Measurements from ENCODE around the gene RABIF.

RABIF gene

DNA sequence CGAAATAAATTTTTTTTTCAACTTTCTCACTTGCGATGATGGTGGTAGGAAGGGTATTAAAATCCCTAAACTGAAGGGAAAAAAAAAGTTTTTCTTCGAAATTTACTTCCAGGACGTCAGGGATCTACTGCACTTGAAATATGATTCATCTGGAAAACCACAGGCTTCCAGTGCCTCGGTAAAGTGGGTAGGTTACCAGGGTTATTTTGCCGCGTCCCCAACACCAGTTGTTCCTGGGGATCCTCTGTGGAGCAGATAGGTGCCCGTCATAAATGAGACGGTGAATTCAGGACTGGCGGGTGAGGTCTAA, 773 bp downstream of the RABIF start:
- intact Hi-C loops (cut with DNase I; ENCODE audit: low total_unique reads), result no loop called here

DNA sequence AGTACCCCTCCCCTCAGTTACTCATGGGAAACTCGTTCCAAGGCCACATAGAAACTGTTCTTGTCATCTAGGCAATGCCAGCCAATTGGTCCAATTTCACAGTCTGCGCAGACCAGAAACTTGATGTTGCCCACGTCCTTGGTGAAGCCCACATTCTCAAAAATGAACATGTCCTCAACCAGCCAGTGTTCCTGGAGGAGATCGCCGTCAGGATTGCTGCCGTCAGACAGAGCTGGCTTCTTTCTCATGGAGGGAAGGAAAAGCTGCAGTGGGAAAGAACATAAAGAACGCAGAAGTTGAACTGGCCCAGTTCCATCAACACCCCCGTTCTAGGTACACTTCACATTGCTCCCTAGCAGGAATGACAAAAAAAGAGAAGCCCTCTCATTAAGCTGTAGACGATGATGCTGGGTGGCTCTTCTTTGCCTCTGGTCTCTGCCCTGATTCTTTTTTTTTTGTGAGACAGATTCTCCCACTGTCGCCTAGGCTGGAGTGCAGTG, 7.9 kb downstream of the RABIF start:
- Histone ChIP-seq H3K9me3 (no peaks in the 10 kb centered on the region), H3K4me3 (no peak overlapping the region), H3K27ac (no peak overlapping the region), H3K27me3 (no peaks in the 10 kb centered on the region), H3K36me3 (peaks cover 13 to 37% (median 32%) of the 10 kb centered on the region in 3 donors), H3K4me1 (no peaks in the 10 kb centered on the region)
- intact Hi-C loops (cut with DNase I; ENCODE audit: low total_unique reads), result no loop called here
- TF ChIP-seq, protein P1, sequence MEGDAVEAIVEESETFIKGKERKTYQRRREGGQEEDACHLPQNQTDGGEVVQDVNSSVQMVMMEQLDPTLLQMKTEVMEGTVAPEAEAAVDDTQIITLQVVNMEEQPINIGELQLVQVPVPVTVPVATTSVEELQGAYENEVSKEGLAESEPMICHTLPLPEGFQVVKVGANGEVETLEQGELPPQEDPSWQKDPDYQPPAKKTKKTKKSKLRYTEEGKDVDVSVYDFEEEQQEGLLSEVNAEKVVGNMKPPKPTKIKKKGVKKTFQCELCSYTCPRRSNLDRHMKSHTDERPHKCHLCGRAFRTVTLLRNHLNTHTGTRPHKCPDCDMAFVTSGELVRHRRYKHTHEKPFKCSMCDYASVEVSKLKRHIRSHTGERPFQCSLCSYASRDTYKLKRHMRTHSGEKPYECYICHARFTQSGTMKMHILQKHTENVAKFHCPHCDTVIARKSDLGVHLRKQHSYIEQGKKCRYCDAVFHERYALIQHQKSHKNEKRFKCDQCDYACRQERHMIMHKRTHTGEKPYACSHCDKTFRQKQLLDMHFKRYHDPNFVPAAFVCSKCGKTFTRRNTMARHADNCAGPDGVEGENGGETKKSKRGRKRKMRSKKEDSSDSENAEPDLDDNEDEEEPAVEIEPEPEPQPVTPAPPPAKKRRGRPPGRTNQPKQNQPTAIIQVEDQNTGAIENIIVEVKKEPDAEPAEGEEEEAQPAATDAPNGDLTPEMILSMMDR (IDR thresholded peaks at IDR 0.05), result no peak
- no peak for DNase-seq

More for the DNA sequence above, 773 bp downstream of the RABIF start:
- Histone ChIP-seq H3K9me3 (no peaks in the 10 kb centered on the region), H3K4me1 (peaks cover 0 to 15% (median 9%) of the 10 kb centered on the region in 4 donors), H3K36me3 (peaks cover 20 to 24% (median 22%) of the 10 kb centered on the region in 3 donors), H3K27ac (peak overlapping the region; percentile 87 to 91), H3K27me3 (no peaks in the 10 kb centered on the region), H3K4me3 (peak overlapping the region; percentile 66 to 85)
- TF ChIP-seq, protein P1 (IDR thresholded peaks at IDR 0.05), result no peak
- DNase-seq, result no peak

DNA sequence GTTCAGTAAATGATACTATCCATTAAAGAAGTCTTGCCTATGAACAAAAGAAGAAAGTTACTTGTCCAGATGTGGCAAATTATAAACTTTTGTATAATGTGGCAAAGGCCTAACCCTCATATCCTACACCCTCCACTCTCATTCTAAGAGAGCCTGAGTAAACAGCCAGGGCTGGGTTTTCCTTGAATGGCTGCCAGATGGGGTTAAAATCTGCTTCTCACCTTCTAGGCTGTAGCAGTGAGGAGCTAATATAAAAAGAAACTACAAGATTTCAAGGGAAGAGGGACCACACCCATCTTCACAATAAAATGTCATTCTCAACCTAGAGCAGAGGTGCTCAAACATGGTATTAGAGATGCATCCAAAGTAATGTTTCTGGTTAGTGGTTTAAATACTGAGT, 8.9 kb downstream of the RABIF start:
- intact Hi-C loops (cut with DNase I; ENCODE audit: low total_unique reads), result no loop called here
- TF ChIP-seq, protein P1 (IDR thresholded peaks at IDR 0.05), result no peak
- no peaks in the 10 kb centered on the region for H3K4me1 ChIP-seq
- no peak for DNase-seq
- no peaks in the 10 kb centered on the region for H3K9me3 ChIP-seq
- H3K27ac ChIP-seq, result no peak overlapping the region
- no peaks in the 10 kb centered on the region for H3K27me3 ChIP-seq
- peaks cover 13 to 37% (median 32%) of the 10 kb centered on the region in 3 donors for H3K36me3 ChIP-seq
- H3K4me3 ChIP-seq, result no peak overlapping the region

DNA sequence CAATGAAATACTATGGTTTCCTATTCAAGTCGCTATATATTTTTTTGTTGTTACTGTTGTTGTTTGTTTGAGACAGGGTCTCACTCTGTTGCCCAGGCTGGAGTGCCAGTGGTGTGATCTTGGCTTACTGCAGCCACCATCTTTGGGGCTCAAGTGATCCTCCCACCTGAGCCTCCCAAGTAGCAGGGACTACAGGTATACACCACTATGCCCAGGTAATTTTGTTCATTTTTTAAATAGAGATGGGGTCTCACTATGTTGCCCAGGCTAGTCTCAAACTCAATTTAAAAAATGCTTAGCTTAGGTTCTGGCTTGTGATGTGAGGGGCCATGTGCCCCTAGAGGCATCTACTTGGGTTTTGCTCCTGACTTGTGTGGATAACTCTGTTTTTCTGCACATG, 9.8 kb downstream of the RABIF start:
- no peaks in the 10 kb centered on the region for H3K9me3 ChIP-seq
- no peaks in the 10 kb centered on the region for H3K27me3 ChIP-seq
- peaks cover 13 to 37% (median 32%) of the 10 kb centered on the region in 3 donors for H3K36me3 ChIP-seq
- H3K4me3 ChIP-seq, result no peak overlapping the region
- no peaks in the 10 kb centered on the region for H3K4me1 ChIP-seq
- intact Hi-C loops (cut with DNase I; ENCODE audit: low total_unique reads), result no loop called here
- no peak for DNase-seq
- TF ChIP-seq, protein P1 (IDR thresholded peaks at IDR 0.05), result no peak
- H3K27ac ChIP-seq, result no peak overlapping the region

DNA sequence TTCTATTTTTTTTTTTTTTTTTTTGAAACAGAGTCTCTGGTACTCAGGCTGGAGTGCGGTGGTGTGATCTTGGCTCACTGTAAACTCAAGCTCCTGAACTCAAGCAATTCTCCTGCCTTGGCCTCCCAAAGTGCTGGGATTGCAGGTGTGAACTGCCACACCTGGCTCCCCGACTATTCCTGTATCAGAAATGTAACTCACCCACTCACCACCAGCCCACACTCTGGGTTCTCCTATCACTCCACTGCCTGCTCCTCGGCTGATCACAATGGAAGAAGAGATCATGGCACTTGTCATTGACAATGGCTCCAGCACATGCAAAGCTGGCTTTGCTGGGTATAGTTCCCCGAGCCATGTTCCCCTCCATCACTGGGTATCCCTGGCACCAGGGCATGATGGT, 15.9 kb downstream of the RABIF start:
- Histone ChIP-seq H3K27ac (no peak overlapping the region), H3K4me1 (no peaks in the 10 kb centered on the region), H3K36me3 (peaks cover 0 to under 1% (median under 1%) of the 10 kb centered on the region in 3 donors), H3K4me3 (no peak overlapping the region), H3K27me3 (no peaks in the 10 kb centered on the region), H3K9me3 (no peaks in the 10 kb centered on the region)
- intact Hi-C loops (cut with DNase I; ENCODE audit: low total_unique reads), result no loop called here
- no peak for DNase-seq
- TF ChIP-seq, protein P1 (IDR thresholded peaks at IDR 0.05), result no peak

DNA sequence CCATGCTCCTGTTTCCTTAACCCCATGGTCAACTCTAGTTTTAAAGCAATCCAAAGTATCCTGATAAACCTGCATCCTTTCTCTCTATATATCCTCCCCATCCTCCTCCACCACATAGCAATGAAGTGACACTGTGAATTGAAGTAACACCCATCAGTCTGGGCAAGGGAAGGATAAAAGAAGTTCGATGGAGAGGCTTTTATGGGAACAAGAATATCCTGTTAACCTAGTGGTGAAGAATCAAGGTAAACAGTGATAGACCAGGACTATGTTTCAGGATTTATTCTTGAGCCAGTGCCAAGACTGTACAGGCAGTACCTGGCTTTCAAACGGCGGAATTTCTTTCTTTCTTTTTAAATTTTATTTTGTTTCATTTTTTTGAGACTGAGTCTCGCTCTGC, 17.6 kb downstream of the RABIF start:
- no peak overlapping the region for H3K4me3 ChIP-seq
- H3K27me3 ChIP-seq, result no peaks in the 10 kb centered on the region
- no peak overlapping the region for H3K27ac ChIP-seq
- DNase-seq, result no peak
- TF ChIP-seq, protein P1 (IDR thresholded peaks at IDR 0.05), result no peak
- no peaks in the 10 kb centered on the region for H3K4me1 ChIP-seq
- intact Hi-C loops (cut with DNase I; ENCODE audit: low total_unique reads), result no loop called here
- no peaks in the 10 kb centered on the region for H3K9me3 ChIP-seq
- no peaks in the 10 kb centered on the region for H3K36me3 ChIP-seq
